K562 (cell line): Measurements from ENCODE around the gene RIPOR1. TPM values are rescaled to one million over a fixed set of nuclear protein-coding genes. Genes with fewer than 3 reads are reported as not detected.

Experiments
- ATAC-seq: fragments of 200-7000 bp; cut with Tn5 transposase; 3 replicates; pipeline ENCODE4 v1.9.1; 2020; ENCODE audit warnings: moderate library complexity
- BruUV-seq: library from RNA; stranded (reverse); fragments of 400-500 nt; replicated peaks from 2 replicates; lab custom pipeline; 2021; lab: Mats Ljungman, UMichigan
- CTCF ChIA-PET: fragments of 300-600 bp; formaldehyde crosslinking; extraction: SDS; loops from one replicate; lab custom pipeline; 2021; ENCODE audit warnings: low intra/inter-chr PET ratio; lab: Yijun Ruan, JAX
- POLR2A ChIA-PET: fragments of 300-600, 350-650 bp; sonication (Branson Sonifier 250); formaldehyde crosslinking; extraction: SDS; loops from one replicate; lab custom pipeline; 2021; ENCODE audit warnings: antibody characterized with exemption, inconsistent platforms; lab: Yijun Ruan, JAX
- DNase-seq, 4 experiments: peaks; one replicate each; pipeline versions ENCODE4 v3.0.0 to v3.0.0-alpha.2; 2011 to 2018; ENCODE audit warnings: low spot score in 3 of 4, mixed read lengths in 3 of 4; ENCODE audit errors: extremely low read depth in 1 of 4
- FAIRE-seq: peaks from 2 replicates; lab custom pipeline; 2011; peaks lifted over from hg19 to GRCh38; lab: Jason Lieb, UNC
- H2AFZ ChIP-seq: 2 replicates; pipeline ENCODE4 v1.6.0; 2011; ENCODE audit warnings: low read depth, low read length, control low read depth, inconsistent platforms
- H3K27ac ChIP-seq: fragments of 200-600 bp; 3 replicates; pipeline ENCODE4 v1.8.0; 2011; ENCODE audit warnings: low read depth, mild to moderate bottlenecking, control low read depth, inconsistent platforms, low read length, moderate library complexity, mixed read lengths; ENCODE audit errors: extremely low read depth
- H3K27me3 ChIP-seq, 2 experiments: fragments of 300-600 bp in 1 of 2; 2 replicates in 1 of 2; 3 replicates in 1 of 2; pipeline versions ENCODE4 v1.6.0 to v1.8.0; 2011; ENCODE audit warnings: inconsistent platforms in 2 of 2, low read length in 2 of 2, mild to moderate bottlenecking in 1 of 2, mixed read lengths in 1 of 2, moderate library complexity in 1 of 2; ENCODE audit not compliant: control insufficient read depth in 2 of 2, insufficient read depth in 2 of 2
- H3K36me3 ChIP-seq: fragments of 300-600 bp; 3 replicates; pipeline ENCODE4 v1.8.0; 2011; ENCODE audit warnings: mild to moderate bottlenecking, low read length, inconsistent platforms; ENCODE audit not compliant: control insufficient read depth, insufficient read depth
- H3K4me1 ChIP-seq, 2 experiments: fragments of 200-600 bp in 1 of 2; replicated peaks in 1 of 2; 2 replicates in 1 of 2; 3 replicates in 1 of 2; pipeline versions ENCODE4 v1.5.1 to v1.8.0; 2011; ENCODE audit warnings: inconsistent platforms in 2 of 2, low read length in 2 of 2, mild to moderate bottlenecking in 1 of 2, mixed read lengths in 1 of 2, moderate library complexity in 1 of 2; ENCODE audit not compliant: control insufficient read depth in 2 of 2, insufficient read depth in 2 of 2
- H3K4me2 ChIP-seq: 2 replicates; pipeline ENCODE4 v1.6.1; 2011; ENCODE audit warnings: low read length, control low read depth, inconsistent platforms, mixed read lengths; ENCODE audit not compliant: insufficient read depth
- H3K4me3 ChIP-seq: fragments of 200-600 bp; sonication (generic), shearing (Covaris generic); 2 replicates; pipeline ENCODE4 v1.5.1; 2016; ENCODE audit warnings: control low read depth, inconsistent platforms
- H3K79me2 ChIP-seq: fragments of 200-600 bp; 3 replicates; pipeline ENCODE4 v1.8.0; 2011; ENCODE audit warnings: low read length, inconsistent platforms; ENCODE audit not compliant: control insufficient read depth, insufficient read depth
- H3K9ac ChIP-seq, 2 experiments: 2 replicates each; pipeline versions ENCODE4 v1.6.0 to v1.6.1; 2011; ENCODE audit warnings: low read depth in 2 of 2, low read length in 2 of 2, control low read depth in 1 of 2, inconsistent platforms in 1 of 2, mild to moderate bottlenecking in 1 of 2, mixed read lengths in 1 of 2; ENCODE audit not compliant: insufficient read depth in 1 of 2
- H3K9me1 ChIP-seq: one replicate; pipeline ENCODE4 v1.6.0; 2011; ENCODE audit warnings: inconsistent platforms, mild to moderate bottlenecking, low read length, moderate library complexity; ENCODE audit not compliant: control insufficient read depth, insufficient read depth
- H3K9me3 ChIP-seq: replicated peaks from 2 replicates; pipeline ENCODE4 v1.5.1; 2011; ENCODE audit warnings: low read depth, low read length, inconsistent platforms; ENCODE audit not compliant: control insufficient read depth, insufficient read depth
- H4K20me1 ChIP-seq: replicated peaks from 2 replicates; pipeline ENCODE4 v1.6.1; 2011; ENCODE audit warnings: low read length, inconsistent platforms, mixed read lengths; ENCODE audit not compliant: control insufficient read depth, insufficient read depth
- ATF3 ChIP-seq, 2 experiments: fragments of 450-650 bp in 1 of 2; sonication (generic) in 1 of 2; formaldehyde crosslinking in 1 of 2; IDR thresholded peaks in 1 of 2; conservative IDR thresholded peaks in 1 of 2; 2 replicates each; pipeline versions ENCODE4 v1.6.1 to v1.8.1; 2016 to 2023; ENCODE audit warnings: mild to moderate bottlenecking in 2 of 2, moderate library complexity in 2 of 2, inconsistent platforms in 1 of 2, missing genetic modification reagents in 1 of 2
- ATF7 ChIP-seq: fragments of 450-650 bp; IDR thresholded peaks from 2 replicates; pipeline ENCODE4 v1.7.1; 2014; ENCODE audit warnings: mild to moderate bottlenecking, moderate library complexity
- C11orf30 ChIP-seq: fragments of 450-650 bp; IDR thresholded peaks from 2 replicates; pipeline ENCODE4 v1.6.1; 2016; ENCODE audit warnings: low read depth, mild to moderate bottlenecking
- CEBPG ChIP-seq, 3 experiments: fragments of 200-800 bp in 1 of 3; sonication (Bioruptor generic) in 1 of 3; sonication (generic) in 1 of 3; formaldehyde crosslinking in 1 of 3; IDR thresholded peaks in 2 of 3; conservative IDR thresholded peaks in 1 of 3; 2 replicates each; pipeline versions ENCODE4 v1.6.1 to v1.8.0; 2016 to 2022; ENCODE audit warnings: missing compliant biosample characterization in 2 of 3, missing genetic modification characterization in 2 of 3, mild to moderate bottlenecking in 1 of 3, missing genetic modification reagents in 1 of 3
- JUND ChIP-seq, 2 experiments: IDR thresholded peaks; 2 replicates in 1 of 2; 3 replicates in 1 of 2; pipeline ENCODE4 v1.6.1; 2011; ENCODE audit warnings: borderline replicate concordance in 2 of 2, low read depth in 2 of 2, low read length in 2 of 2, improper control_type of control experiment in 1 of 2, missing biosample characterization in 1 of 2, missing genetic modification characterization in 1 of 2, missing genetic modification reagents in 1 of 2
- MAFG ChIP-seq: fragments of 450-650 bp; conservative IDR thresholded peaks from 2 replicates; pipeline ENCODE4 v1.6.1; 2016; ENCODE audit warnings: missing genetic modification characterization, missing compliant biosample characterization
- MAFK ChIP-seq: IDR thresholded peaks from 2 replicates; pipeline ENCODE4 v1.6.1; 2011; ENCODE audit warnings: low read length, improper control_type of control experiment
- MIER1 ChIP-seq: fragments of 450-650 bp; IDR thresholded peaks from 2 replicates; pipeline ENCODE4 v1.6.1; 2016; ENCODE audit warnings: antibody characterized with exemption, mild to moderate bottlenecking, low read depth
- PKNOX1 ChIP-seq: fragments of 450-650 bp; IDR thresholded peaks from 2 replicates; pipeline ENCODE4 v1.6.1; 2016
- POLR2AphosphoS5 ChIP-seq: IDR thresholded peaks from 2 replicates; pipeline ENCODE4 v1.6.1; 2011; ENCODE audit warnings: mild to moderate bottlenecking, low read depth, low read length, moderate library complexity; ENCODE audit not compliant: control insufficient read depth, insufficient read depth
- PREB ChIP-seq: sonication (generic); formaldehyde crosslinking; IDR thresholded peaks from 2 replicates; pipeline ENCODE4 v1.8.1; 2023; ENCODE audit warnings: mild to moderate bottlenecking, missing genetic modification reagents
- TCF15 ChIP-seq: fragments of 250-450 bp; sonication (Bioruptor Pico); IDR thresholded peaks from 2 replicates; pipeline ENCODE4 v1.8.0; 2022; ENCODE audit warnings: moderate library complexity, mild to moderate bottlenecking, inconsistent platforms
- YY1 ChIP-seq, 3 experiments: IDR thresholded peaks; 2 replicates each; pipeline ENCODE4 v1.6.1; 2011; ENCODE audit warnings: low read length in 2 of 3, mild to moderate bottlenecking in 2 of 3, moderate library complexity in 2 of 3, borderline replicate concordance in 1 of 3, control low read depth in 1 of 3, low read depth in 1 of 3; ENCODE audit not compliant: insufficient read depth in 3 of 3, insufficient replicate concordance in 2 of 3, control insufficient read depth in 1 of 3, insufficient read length in 1 of 3; ENCODE audit errors: extremely low read depth in 1 of 3
- ZNF316 ChIP-seq: fragments of 450-650 bp; IDR thresholded peaks from 2 replicates; pipeline ENCODE4 v1.6.1; 2016
- whole genome bisulfite sequencing: fragments of 100-300 bp; shearing (Covaris generic); methylation state at CpG from one replicate; pipeline ENCODE4 v1.1.6; 2016; ENCODE audit warnings: low coverage, mixed read lengths; ENCODE audit not compliant: insufficient coverage; ENCODE audit errors: missing lambda C conversion rate; 5-methylcytosine and 5-hydroxymethylcytosine counted together
- in situ Hi-C: fragments of 300-500 bp; cut with MboI; formaldehyde crosslinking; loops from 4 replicates; pipeline ENCODE4 v1.15.0; 2018; ENCODE audit warnings: inconsistent platforms, mixed read lengths
- intact Hi-C: fragments of 100-400 bp; cut with micrococcal nuclease; formaldehyde crosslinking; loops from 2 replicates; pipeline ENCODE4 v1.14.2; 2022
- polyA plus RNA-seq, 8 experiments: library from polyadenylated mRNA; depleted of rRNA in 4 of 8; stranded (reverse) in 5 of 8; unstranded in 3 of 8; fragments of >200 nt; fragmentation: Nextera tagmentation in 2 of 8; fragmentation: Illumina TruSeq in 1 of 8; extraction: Ambion mirVana in 2 of 8; extraction: Trizol in 1 of 8; gene quantifications; 2 replicates each; pipeline versions ENCODE4 v1.2.1 to v1.2.3, GENCODE V29; 2011 to 2014; ENCODE audit warnings: inconsistent platforms in 1 of 8, missing spikeins in 1 of 8
- total RNA-seq, 7 experiments: library from RNA; depleted of rRNA in 6 of 7; stranded (reverse); fragments of >200 nt in 6 of 7; fragmentation: Illumina TruSeq in 2 of 7; extraction: Trizol in 2 of 7; gene quantifications; 2 replicates each; pipeline versions ENCODE4 v1.2.1 to v1.2.3, GENCODE V29; 2011 to 2021; ENCODE audit warnings: low replicate concordance in 1 of 7

Gene RIPOR1
- total and polyA plus RNA-seq, 9 of the 15 experiments (the other 6 are each of a cell fraction or from before 2014, with no cell fraction given) = 0.36 to 31.1 (median 3.0) TPM

- H3K79me2 ChIP-seq = no peaks in the 10 kb centered on the region
- peaks cover 2 to 6% of the 10 kb centered on the region in 2 experiments; a peak in 4 of 5 replicates for H3K4me1 ChIP-seq
- H2AFZ ChIP-seq = no peak overlapping the region
- H3K4me3 ChIP-seq = no peak overlapping the region
- no peaks in the 10 kb centered on the region for H3K36me3 ChIP-seq
- H3K27me3 ChIP-seq = no peaks in the 10 kb centered on the region
- H3K9me3 ChIP-seq = no peaks in the 10 kb centered on the region
- no peak overlapping the region for H3K4me2 ChIP-seq
- no peaks in the 10 kb centered on the region for H3K9me1 ChIP-seq
- H3K9ac ChIP-seq = no peak overlapping the region
- FAIRE-seq = no peak
- peak; percentile 44; the same call in 1 of the 2 replicates for TF ChIP-seq ATF7
- no peak for TF ChIP-seq TCF15 (CRISPR knock-in tag)
- peak; percentile 34; the same call in 1 of the 2 replicates for TF ChIP-seq PKNOX1
- peak; percentile 44; the same call in 1 of the 2 replicates for TF ChIP-seq MAFG (tag)
- peak; percentile 69 for TF ChIP-seq ZNF316
- peak; percentile 76 for TF ChIP-seq ATF3 (IDR thresholded peaks at IDR 0.05)
- TF ChIP-seq ATF3 (CRISPR knock-in tag; conservative IDR thresholded peaks at IDR 0.05) = no peak
- peak; percentile 28; the same call in 1 of the 2 replicates for TF ChIP-seq C11orf30
- TF ChIP-seq MAFK = peak; percentile 10; the same call in 1 of the 2 replicates
- TF ChIP-seq YY1 (IDR thresholded peaks at IDR 0.05; ENCODE audit: borderline replicate concordance in 1 of 3, control insufficient read depth in 1 of 3, extremely low read depth in 1 of 3, insufficient read depth in 3 of 3, insufficient read length in 1 of 3, insufficient replicate concordance in 2 of 3, low read depth in 1 of 3, low read length in 2 of 3) = no peak
- no peak for TF ChIP-seq POLR2AphosphoS5
- no peak for TF ChIP-seq MIER1
- TF ChIP-seq CEBPG (CRISPR knock-in tag; IDR thresholded peaks at IDR 0.05) = no peak
- TF ChIP-seq CEBPG (tag; conservative IDR thresholded peaks at IDR 0.05 in 1 of 2, IDR thresholded peaks at IDR 0.05 in 1 of 2) = no peak
- TF ChIP-seq PREB = 0 out of 2 replicates have a peak, but pooled peaks have one; percentile 60
- peak; percentile 19; the same call in 1 of the 2 replicates for TF ChIP-seq JUND (IDR thresholded peaks at IDR 0.05; ENCODE audit: borderline replicate concordance, low read depth, low read length)
- TF ChIP-seq JUND (tag; IDR thresholded peaks at IDR 0.05; ENCODE audit: borderline replicate concordance, low read depth, low read length) = no peak
- no peaks in the 10 kb centered on the region for H4K20me1 ChIP-seq
- no peak for DNase-seq
- BruUV-seq = no TSS peak
- intact Hi-C loops = loop anchor here (10.0 kb wide), 1 partner anchor 92 kb away; no protein-coding TSS in a partner anchor
- no peak overlapping the region for H3K27ac ChIP-seq
- CTCF ChIA-PET = interaction anchor here (0.6 to 5.8 kb wide), 2 partner anchors 23 to 559 kb away, joined by 4 to 53 read pairs; no protein-coding TSS in a partner anchor
- POLR2A ChIA-PET = interaction anchor here (1.0 kb wide), 2 partner anchors 25 to 33 kb away, joined by 3 read pairs; partner anchors contain the start of gene AGRP
- no peak for ATAC-seq
- WGBS = 52% methylated on average over 12 of the region's 12 CpGs
- in situ Hi-C loops = no loop called here
Observed at GRCh38 chr16:67516296-67517154, 12.1 kb upstream of the RIPOR1 start.
